CD1c-positive myeloid dendritic cell (primary cell): Measurements from ENCODE around the gene GATAD2B.
"Not testable (repeated sequence)": the region's sequence is repeated elsewhere in the genome, so short reads cannot be mapped to it uniquely, and the experiment has no call there.

Source experiments
- DNase-seq: peaks from one replicate; pipeline ENCODE4 v3.0.0-alpha.2; 2016; ENCODE audit errors: extremely low spot score

GATAD2B gene

GRCh38 chr1:153795934-153796785, 126.6 kb downstream of the GATAD2B start:
- no peak for DNase-seq

- no peak for DNase-seq
These were observed 127.4 kb downstream of the GATAD2B start for GRCh38 chr1:153795330-153795837.

DNA sequence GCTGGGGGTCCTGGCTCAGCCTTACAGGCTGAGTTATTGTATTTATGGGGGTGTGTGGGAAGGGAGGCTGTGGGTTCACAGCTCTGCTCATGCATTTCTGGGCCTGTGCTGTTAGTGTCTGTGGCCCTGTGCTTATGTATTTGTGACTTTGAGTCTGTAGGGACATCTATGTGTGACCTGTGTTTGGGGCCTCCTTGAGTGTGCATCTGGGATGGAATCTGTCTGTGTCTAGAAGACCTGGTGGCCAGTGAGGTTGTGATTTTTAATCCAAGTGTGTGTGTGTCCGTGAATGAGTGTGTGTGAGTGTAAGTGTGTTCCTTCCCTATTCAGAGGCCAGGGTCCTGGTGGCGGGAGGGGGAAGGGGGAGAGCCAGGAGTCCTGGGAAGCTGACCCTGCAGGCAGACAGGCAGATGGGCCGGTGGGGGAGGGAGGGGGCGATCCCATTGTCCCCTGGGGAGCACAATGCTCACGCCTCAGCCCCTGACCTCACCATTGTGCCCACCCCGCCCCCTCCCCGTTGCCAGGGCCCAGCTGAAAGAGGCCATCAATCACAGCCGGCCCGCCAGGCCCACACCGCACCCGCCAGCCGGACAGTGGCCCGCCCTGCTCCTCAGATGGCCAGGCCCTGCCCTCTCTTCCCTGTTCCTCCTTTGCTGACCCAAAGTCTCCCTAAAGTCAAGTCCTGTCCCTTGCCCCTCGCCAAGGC, 128.0 kb downstream of the GATAD2B start:
- no peak for DNase-seq

- DNase-seq = no peak
These were observed 128.7 kb downstream of the GATAD2B start for GRCh38 chr1:153793973-153794615.

- no peak for DNase-seq
These were observed 129.4 kb downstream of the GATAD2B start for GRCh38 chr1:153793261-153793972.

- no peak for DNase-seq
These were observed 130.1 kb downstream of the GATAD2B start for GRCh38 chr1:153792631-153793041.

DNA sequence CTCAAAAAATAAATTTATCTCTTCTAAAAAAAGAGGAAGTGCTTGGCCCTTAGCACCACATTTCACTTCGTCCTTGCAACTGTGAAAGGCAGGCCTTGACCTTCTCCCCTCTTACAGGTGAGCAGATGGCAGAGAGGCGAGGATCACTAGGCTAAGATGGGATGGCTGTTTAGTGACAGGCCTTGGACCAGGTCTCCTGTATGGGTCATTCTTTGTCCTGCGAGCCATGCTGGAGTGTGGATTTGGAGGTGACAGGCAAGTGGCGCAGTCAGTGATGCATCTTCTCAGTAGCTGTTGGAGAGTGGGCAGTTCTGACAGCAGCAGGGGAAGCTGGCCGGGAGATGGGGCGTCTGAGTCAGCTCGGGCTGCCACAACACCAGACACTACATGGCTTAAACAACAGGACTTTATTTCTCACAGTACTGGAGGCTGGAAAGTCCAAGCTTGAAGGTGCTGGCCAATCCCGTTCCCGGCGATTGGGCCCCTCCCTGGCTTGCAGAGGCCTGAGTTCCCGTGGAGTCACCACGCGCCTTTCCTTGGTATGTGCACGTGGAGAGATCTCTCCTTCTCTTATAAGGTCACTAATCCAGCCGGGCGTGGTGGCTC, 131.0 kb downstream of the GATAD2B start:
- DNase-seq = peak; percentile 90

DNA sequence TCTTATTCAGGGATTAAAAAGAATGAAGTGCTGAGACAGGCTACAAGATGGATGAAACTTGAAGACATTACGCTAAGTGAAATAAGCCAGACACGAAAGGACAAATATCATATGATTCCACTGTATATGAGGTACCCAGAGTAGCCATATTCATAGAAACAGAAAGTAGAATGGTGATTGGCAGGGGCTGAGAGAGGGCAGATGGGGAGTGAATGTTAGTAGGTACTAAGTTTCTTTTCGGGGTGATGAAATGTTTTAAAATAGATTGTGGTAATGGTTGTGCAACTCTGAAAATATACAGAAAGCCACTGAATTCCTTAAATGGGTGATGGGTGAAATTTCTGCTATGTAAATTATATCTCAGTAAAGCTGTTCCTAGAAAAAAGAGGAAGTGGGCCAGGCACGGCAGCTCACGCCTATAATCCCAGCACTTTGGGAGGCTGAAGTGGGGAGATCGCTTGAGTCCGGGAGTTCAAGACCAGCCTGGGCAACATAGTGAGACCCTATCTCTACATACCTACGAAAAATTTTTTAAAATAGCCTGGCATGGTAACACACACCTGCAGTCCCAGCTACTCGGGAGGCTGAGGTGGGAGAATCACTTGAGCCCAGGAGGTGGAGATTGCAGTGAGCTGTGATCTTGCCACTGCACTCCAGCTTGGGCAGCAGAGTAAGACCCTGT, 131.7 kb downstream of the GATAD2B start:
- peak; percentile 95 for DNase-seq

- DNase-seq = peak; percentile 81
These were observed 132.3 kb downstream of the GATAD2B start for GRCh38 chr1:153790313-153790965.

GRCh38 chr1:153789478-153790034, 133.2 kb downstream of the GATAD2B start:
- no peak for DNase-seq

- DNase-seq = no peak
These were observed 136.6 kb downstream of the GATAD2B start for GRCh38 chr1:153786038-153786790.

- peak; percentile 94 for DNase-seq
These were observed 139.3 kb downstream of the GATAD2B start for GRCh38 chr1:153783233-153784190.

DNA sequence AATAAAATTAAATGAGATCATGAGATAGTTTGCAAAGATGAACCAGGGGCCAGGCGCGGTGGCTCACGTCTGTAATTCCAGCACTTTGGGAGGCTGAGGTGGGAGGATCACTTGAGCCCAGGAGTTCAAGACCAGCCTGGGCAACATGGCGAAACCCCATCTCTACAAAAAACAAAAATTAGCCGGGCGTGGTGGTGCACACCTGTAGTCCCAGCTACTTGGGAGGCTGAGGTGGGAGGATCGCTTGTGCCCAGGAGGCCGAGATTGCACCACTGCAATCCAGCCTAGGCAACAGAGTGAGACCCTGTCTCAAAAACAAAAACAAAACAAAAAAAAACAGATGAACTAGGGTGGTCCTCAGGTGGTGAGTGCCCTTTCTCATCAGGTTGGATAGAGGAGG, 140.1 kb downstream of the GATAD2B start:
- DNase-seq = not testable (repeated sequence)

GRCh38 chr1:153780551-153780950, 142.2 kb downstream of the GATAD2B start:
- DNase-seq = no peak

- DNase-seq = no peak
These were observed 142.8 kb downstream of the GATAD2B start for GRCh38 chr1:153779781-153780541.

DNA sequence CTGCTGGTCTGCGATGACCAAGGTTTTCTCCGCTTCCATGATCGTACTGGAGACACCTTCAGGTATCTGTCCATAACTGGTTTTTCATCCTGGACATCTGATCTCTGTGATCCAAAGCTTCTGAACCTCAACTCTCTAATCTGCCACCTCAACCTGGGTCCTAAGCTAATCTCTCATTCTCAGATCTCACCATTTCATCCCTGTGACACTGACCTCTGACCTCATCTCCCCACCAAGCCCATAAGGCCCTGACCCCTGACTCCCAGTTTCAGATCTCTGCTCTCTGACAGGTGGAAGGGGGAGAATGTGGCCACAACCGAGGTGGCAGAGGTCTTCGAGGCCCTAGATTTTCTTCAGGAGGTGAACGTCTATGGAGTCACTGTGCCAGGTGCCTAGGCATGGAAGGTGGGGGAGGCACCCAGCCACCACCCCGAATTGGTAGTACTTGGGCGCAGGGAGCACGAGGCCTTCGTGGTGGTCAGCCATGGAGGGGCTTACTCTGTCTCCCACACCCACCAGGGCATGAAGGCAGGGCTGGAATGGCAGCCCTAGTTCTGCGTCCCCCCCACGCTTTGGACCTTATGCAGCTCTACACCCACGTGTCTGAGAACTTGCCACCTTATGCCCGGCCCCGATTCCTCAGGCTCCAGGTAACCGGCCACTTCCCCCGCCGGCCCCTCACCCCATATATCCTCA, 143.8 kb downstream of the GATAD2B start:
- no peak for DNase-seq
